GM23338 (cell line): Measurements from ENCODE around the gene ANKH. TPM values are rescaled to one million over a fixed set of nuclear protein-coding genes. Genes with fewer than 3 reads are reported as not detected.

Experiments
- ATAC-seq: fragments of 200-7000 bp; cut with Tn5 transposase; 3 replicates; pipeline ENCODE4 v1.9.1; 2020
- DNase-seq: peaks from one replicate; pipeline ENCODE4 v3.0.0-alpha.2; 2015; ENCODE audit warnings: low spot score
- H2AFZ ChIP-seq: fragments of 200-600 bp; sonication (generic); 2 replicates; pipeline ENCODE4 v1.8.0; 2016; ENCODE audit warnings: antibody characterized with exemption, mild to moderate bottlenecking, moderate library complexity
- H3F3A ChIP-seq: fragments of 200-600 bp; sonication (generic); replicated peaks from 2 replicates; pipeline ENCODE4 v1.8.0; 2017; ENCODE audit warnings: antibody characterized with exemption, mixed run types, low read depth
- H3K27ac ChIP-seq: fragments of 200-600 bp; sonication (generic); 2 replicates; pipeline ENCODE4 v1.6.1; 2016; ENCODE audit warnings: low read depth
- H3K27me3 ChIP-seq: fragments of 200-600 bp; sonication (generic); 2 replicates; pipeline ENCODE4 v1.8.0; 2016; ENCODE audit warnings: mild to moderate bottlenecking, mixed run types, moderate library complexity; ENCODE audit not compliant: insufficient read depth
- H3K36me3 ChIP-seq: fragments of 200-600 bp; sonication (generic); 2 replicates; pipeline ENCODE4 v1.8.0; 2016; ENCODE audit warnings: mild to moderate bottlenecking; ENCODE audit not compliant: insufficient read depth
- H3K4me1 ChIP-seq: fragments of 200-600 bp; sonication (generic); 2 replicates; pipeline ENCODE4 v1.8.0; 2016; ENCODE audit warnings: mild to moderate bottlenecking, moderate library complexity; ENCODE audit not compliant: insufficient read depth
- H3K4me2 ChIP-seq: fragments of 200-600 bp; sonication (generic); 2 replicates; pipeline ENCODE4 v1.7.1; 2017; ENCODE audit warnings: mixed run types
- H3K4me3 ChIP-seq: fragments of 200-600 bp; sonication (generic); 2 replicates; pipeline ENCODE4 v1.6.1; 2016; ENCODE audit warnings: mixed run types
- H3K79me2 ChIP-seq: fragments of 200-600 bp; sonication (generic); replicated peaks from 2 replicates; pipeline ENCODE4 v1.8.0; 2017; ENCODE audit warnings: mild to moderate bottlenecking; ENCODE audit not compliant: insufficient read depth
- H3K9me2 ChIP-seq: fragments of 200-600 bp; sonication (generic); 2 replicates; pipeline ENCODE4 v1.8.0; 2017; ENCODE audit not compliant: insufficient read depth
- H4K20me1 ChIP-seq: fragments of 200-600 bp; sonication (generic); replicated peaks from 2 replicates; pipeline ENCODE4 v1.8.0; 2017; ENCODE audit warnings: mild to moderate bottlenecking; ENCODE audit not compliant: insufficient read depth
- H3K27ac Mint-ChIP-seq: 2 replicates; pipeline ENCODE4 v1.8.0; 2020; ENCODE audit warnings: inconsistent platforms, mild to moderate bottlenecking, moderate library complexity, mixed read lengths
- H3K27me3 Mint-ChIP-seq: 3 replicates; pipeline ENCODE4 v1.8.0; 2022; ENCODE audit warnings: low read depth, mild to moderate bottlenecking, moderate library complexity, mixed read lengths, inconsistent platforms; ENCODE audit not compliant: insufficient read depth, poor library complexity
- H3K36me3 Mint-ChIP-seq: 3 replicates; pipeline ENCODE4 v1.8.0; 2021; ENCODE audit warnings: low read depth, mild to moderate bottlenecking, inconsistent platforms, moderate library complexity, mixed read lengths
- H3K4me1 Mint-ChIP-seq: 3 replicates; pipeline ENCODE4 v1.8.0; 2020; ENCODE audit warnings: mild to moderate bottlenecking, inconsistent platforms, mixed read lengths
- H3K4me3 Mint-ChIP-seq: 3 replicates; pipeline ENCODE4 v1.8.0; 2021; ENCODE audit warnings: moderate library complexity, mild to moderate bottlenecking, inconsistent platforms, mixed read lengths
- H3K9me3 Mint-ChIP-seq: 3 replicates; pipeline ENCODE4 v1.8.0; 2020; ENCODE audit warnings: moderate library complexity, mild to moderate bottlenecking, inconsistent platforms, mixed read lengths
- CREB1 ChIP-seq: fragments of 250-450 bp; sonication (Bioruptor Pico); IDR thresholded peaks from 2 replicates; pipeline ENCODE4 v1.5.0; 2020; ENCODE audit warnings: low read depth, mild to moderate bottlenecking, moderate library complexity
- ETS1 ChIP-seq: IDR thresholded peaks from 2 replicates; pipeline ENCODE4 v1.6.1; 2016; ENCODE audit warnings: antibody characterized with exemption
- EZH2 ChIP-seq: fragments of 200-600 bp; sonication (generic); IDR thresholded peaks from one replicate; pipeline ENCODE4 v1.8.0; 2017; ENCODE audit warnings: antibody characterized with exemption, mild to moderate bottlenecking, low read depth; ENCODE audit not compliant: unreplicated experiment
- EZH2phosphoT487 ChIP-seq: fragments of 200-600 bp; sonication (generic); IDR thresholded peaks from one replicate; pipeline ENCODE4 v1.8.1; 2018; ENCODE audit warnings: antibody characterized with exemption; ENCODE audit not compliant: unreplicated experiment
- JUNB ChIP-seq: IDR thresholded peaks from one replicate; pipeline ENCODE4 v1.6.1; 2016; ENCODE audit warnings: antibody characterized with exemption; ENCODE audit not compliant: unreplicated experiment
- POLR2AphosphoS5 ChIP-seq: IDR thresholded peaks from 2 replicates; pipeline ENCODE4 v1.6.1; 2016; ENCODE audit warnings: antibody characterized with exemption, low read depth
- STAT1 ChIP-seq: IDR thresholded peaks from one replicate; pipeline ENCODE4 v1.6.1; 2016; ENCODE audit warnings: antibody characterized with exemption; ENCODE audit not compliant: unreplicated experiment
- ZNF114 ChIP-seq: fragments of 250-450 bp; sonication (Bioruptor Pico); IDR thresholded peaks from 2 replicates; pipeline ENCODE4 v1.5.0; 2020; ENCODE audit warnings: mild to moderate bottlenecking, moderate library complexity
- ZNF331 ChIP-seq: fragments of 250-450 bp; sonication (Bioruptor Pico); IDR thresholded peaks from 2 replicates; pipeline ENCODE4 v1.5.0; 2020; ENCODE audit warnings: low read depth, mild to moderate bottlenecking, moderate library complexity
- polyA plus RNA-seq: library from polyadenylated mRNA; unstranded; fragments of >200 nt; fragmentation: Nextera tagmentation; extraction: Ambion mirVana; gene quantifications from 2 replicates; pipeline ENCODE4 v1.2.1, GENCODE V29; 2016
- total RNA-seq: library from RNA; depleted of rRNA; stranded (reverse); fragments of >200 nt; shearing (Covaris generic); gene quantifications from 2 replicates; pipeline ENCODE4 v1.2.3, GENCODE V29; 2014
- TF ChIP-seq, protein P1 (sequence below), 2 experiments: fragments of 200-600 bp in 1 of 2; sonication (generic) in 1 of 2; conservative IDR thresholded peaks; 2 replicates each; pipeline versions ENCODE4 v1.5.1 to v1.6.1; 2016 to 2017; ENCODE audit warnings: antibody characterized with exemption in 2 of 2, low read depth in 2 of 2, mild to moderate bottlenecking in 2 of 2, moderate library complexity in 1 of 2
- TF ChIP-seq, protein P2 (sequence below): IDR thresholded peaks from one replicate; pipeline ENCODE4 v1.6.1; 2018; ENCODE audit warnings: antibody characterized with exemption; ENCODE audit not compliant: unreplicated experiment

The ANKH gene
- total and polyA plus RNA-seq, 2 experiments from 2014 or later = 5.0 to 6.1 TPM

GRCh38 chr5:14802541-14802940, 69.0 kb downstream of the ANKH start:
- H3K4me3 Mint-ChIP-seq = no peak overlapping the region
- H3K9me3 Mint-ChIP-seq = no peaks in the 10 kb centered on the region
- Histone ChIP-seq H2AFZ (no peak overlapping the region), H3K79me2 (no peaks in the 10 kb centered on the region), H3K4me3 (no peak overlapping the region), H3K9me2 (peaks cover 5% of the 10 kb centered on the region; the same call in 1 of the 2 replicates), H3K36me3 (no peaks in the 10 kb centered on the region), H3K27me3 (no peaks in the 10 kb centered on the region), H3K4me1 (no peaks in the 10 kb centered on the region), H4K20me1 (no peaks in the 10 kb centered on the region), H3K4me2 (no peak overlapping the region), H3F3A (no peaks in the 10 kb centered on the region), H3K27ac (no peak overlapping the region)
- no peaks in the 10 kb centered on the region for H3K36me3 Mint-ChIP-seq
- peaks cover 2% of the 10 kb centered on the region for H3K27me3 Mint-ChIP-seq
- DNase-seq (no peak), ATAC-seq (no peak)
- TF ChIP-seq CREB1 (CRISPR knock-in tag) (no peak), ZNF114 (CRISPR knock-in tag) (no peak), STAT1 (no peak), ETS1 (no peak), POLR2AphosphoS5 (no peak), JUNB (no peak), EZH2phosphoT487 (no peak), EZH2 (no peak), ZNF331 (no peak)
- TF ChIP-seq, protein P1, sequence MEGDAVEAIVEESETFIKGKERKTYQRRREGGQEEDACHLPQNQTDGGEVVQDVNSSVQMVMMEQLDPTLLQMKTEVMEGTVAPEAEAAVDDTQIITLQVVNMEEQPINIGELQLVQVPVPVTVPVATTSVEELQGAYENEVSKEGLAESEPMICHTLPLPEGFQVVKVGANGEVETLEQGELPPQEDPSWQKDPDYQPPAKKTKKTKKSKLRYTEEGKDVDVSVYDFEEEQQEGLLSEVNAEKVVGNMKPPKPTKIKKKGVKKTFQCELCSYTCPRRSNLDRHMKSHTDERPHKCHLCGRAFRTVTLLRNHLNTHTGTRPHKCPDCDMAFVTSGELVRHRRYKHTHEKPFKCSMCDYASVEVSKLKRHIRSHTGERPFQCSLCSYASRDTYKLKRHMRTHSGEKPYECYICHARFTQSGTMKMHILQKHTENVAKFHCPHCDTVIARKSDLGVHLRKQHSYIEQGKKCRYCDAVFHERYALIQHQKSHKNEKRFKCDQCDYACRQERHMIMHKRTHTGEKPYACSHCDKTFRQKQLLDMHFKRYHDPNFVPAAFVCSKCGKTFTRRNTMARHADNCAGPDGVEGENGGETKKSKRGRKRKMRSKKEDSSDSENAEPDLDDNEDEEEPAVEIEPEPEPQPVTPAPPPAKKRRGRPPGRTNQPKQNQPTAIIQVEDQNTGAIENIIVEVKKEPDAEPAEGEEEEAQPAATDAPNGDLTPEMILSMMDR (conservative IDR thresholded peaks at IDR 0.05; ENCODE audit: low read depth in 2 of 2) = no peak
- TF ChIP-seq, protein P2, sequence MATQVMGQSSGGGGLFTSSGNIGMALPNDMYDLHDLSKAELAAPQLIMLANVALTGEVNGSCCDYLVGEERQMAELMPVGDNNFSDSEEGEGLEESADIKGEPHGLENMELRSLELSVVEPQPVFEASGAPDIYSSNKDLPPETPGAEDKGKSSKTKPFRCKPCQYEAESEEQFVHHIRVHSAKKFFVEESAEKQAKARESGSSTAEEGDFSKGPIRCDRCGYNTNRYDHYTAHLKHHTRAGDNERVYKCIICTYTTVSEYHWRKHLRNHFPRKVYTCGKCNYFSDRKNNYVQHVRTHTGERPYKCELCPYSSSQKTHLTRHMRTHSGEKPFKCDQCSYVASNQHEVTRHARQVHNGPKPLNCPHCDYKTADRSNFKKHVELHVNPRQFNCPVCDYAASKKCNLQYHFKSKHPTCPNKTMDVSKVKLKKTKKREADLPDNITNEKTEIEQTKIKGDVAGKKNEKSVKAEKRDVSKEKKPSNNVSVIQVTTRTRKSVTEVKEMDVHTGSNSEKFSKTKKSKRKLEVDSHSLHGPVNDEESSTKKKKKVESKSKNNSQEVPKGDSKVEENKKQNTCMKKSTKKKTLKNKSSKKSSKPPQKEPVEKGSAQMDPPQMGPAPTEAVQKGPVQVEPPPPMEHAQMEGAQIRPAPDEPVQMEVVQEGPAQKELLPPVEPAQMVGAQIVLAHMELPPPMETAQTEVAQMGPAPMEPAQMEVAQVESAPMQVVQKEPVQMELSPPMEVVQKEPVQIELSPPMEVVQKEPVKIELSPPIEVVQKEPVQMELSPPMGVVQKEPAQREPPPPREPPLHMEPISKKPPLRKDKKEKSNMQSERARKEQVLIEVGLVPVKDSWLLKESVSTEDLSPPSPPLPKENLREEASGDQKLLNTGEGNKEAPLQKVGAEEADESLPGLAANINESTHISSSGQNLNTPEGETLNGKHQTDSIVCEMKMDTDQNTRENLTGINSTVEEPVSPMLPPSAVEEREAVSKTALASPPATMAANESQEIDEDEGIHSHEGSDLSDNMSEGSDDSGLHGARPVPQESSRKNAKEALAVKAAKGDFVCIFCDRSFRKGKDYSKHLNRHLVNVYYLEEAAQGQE = no peak
- no peak overlapping the region for H3K27ac Mint-ChIP-seq
- H3K4me1 Mint-ChIP-seq = no peaks in the 10 kb centered on the region
